ENCODE measurements around the gene WNK4. TPM values are rescaled to one million over a fixed set of nuclear protein-coding genes. Genes with fewer than 3 reads are reported as not detected.
A peak's percentile ranks its signal among the peaks of the same experiment; 100 is the strongest.
"Not testable (repeated sequence)": the region's sequence is repeated elsewhere in the genome, so short reads cannot be mapped to it uniquely, and the experiment has no call there.

WNK4 gene
- 0.58 and 0.73 TPM in 2 replicates for total RNA-seq
- long read RNA-seq: 0 reads

DNA sequence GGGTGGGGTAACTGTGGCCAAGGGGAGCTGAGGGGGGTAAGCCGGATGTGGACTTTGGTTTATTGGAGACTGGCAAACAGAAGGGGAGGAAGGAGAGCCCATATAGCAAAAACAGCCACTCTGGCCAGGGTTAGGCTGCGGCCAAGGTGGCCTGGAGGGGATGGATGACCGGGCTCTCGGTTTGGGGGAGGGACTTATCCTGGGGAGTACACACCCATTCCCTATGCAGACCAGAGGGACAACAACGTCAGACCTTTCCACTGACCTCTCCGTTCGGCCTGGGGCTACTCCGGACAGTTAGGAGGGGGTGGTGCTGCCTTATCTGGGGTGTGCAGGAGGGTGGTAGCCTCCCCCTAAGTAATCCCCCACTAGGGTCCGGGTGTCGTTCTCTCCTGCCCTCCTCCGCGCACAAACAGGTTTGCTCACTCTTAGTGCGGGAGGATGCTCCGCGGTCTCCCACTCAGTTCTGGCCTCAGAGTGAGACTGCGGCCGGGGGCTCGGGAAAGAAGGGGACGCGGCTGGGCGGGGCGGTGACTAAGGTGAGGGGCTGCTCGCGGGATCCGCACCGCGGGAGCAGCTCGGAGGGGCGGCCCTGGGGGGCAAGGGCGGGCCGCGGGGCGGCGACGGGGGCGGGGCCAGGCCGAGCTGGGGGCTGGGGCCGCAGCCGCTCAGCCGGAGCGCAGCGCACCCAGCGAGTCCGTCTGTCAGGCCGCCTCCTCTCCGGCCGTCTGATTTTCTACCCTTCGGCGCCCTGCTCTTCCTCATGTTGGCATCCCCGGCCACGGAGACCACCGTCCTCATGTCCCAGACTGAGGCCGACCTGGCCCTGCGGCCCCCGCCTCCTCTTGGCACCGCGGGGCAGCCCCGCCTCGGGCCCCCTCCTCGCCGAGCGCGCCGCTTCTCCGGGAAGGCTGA is at the start of gene WNK4:
Gene WNK4, plus strand, starts transcription at position 675 of the 915 bp plus-strand sequence. Its CDS starts 89 bp downstream, at position 764.
- Mint-ChIP-seq H3K27me3 (ENCODE audit: low read depth) (peaks cover 50% of the 10 kb centered on the region), H3K36me3 (ENCODE audit: low read depth) (no peaks in the 10 kb centered on the region), H3K4me3 (peak within 1 kb of the TSS; percentile 77), H3K27ac (ENCODE audit: unreplicated experiment) (no peak within 1 kb of the TSS), H3K4me1 (peaks cover 12% of the 10 kb centered on the region), H3K9me3 (no peaks in the 10 kb centered on the region)
- TF ChIP-seq, protein P1, sequence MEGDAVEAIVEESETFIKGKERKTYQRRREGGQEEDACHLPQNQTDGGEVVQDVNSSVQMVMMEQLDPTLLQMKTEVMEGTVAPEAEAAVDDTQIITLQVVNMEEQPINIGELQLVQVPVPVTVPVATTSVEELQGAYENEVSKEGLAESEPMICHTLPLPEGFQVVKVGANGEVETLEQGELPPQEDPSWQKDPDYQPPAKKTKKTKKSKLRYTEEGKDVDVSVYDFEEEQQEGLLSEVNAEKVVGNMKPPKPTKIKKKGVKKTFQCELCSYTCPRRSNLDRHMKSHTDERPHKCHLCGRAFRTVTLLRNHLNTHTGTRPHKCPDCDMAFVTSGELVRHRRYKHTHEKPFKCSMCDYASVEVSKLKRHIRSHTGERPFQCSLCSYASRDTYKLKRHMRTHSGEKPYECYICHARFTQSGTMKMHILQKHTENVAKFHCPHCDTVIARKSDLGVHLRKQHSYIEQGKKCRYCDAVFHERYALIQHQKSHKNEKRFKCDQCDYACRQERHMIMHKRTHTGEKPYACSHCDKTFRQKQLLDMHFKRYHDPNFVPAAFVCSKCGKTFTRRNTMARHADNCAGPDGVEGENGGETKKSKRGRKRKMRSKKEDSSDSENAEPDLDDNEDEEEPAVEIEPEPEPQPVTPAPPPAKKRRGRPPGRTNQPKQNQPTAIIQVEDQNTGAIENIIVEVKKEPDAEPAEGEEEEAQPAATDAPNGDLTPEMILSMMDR (conservative IDR thresholded peaks at IDR 0.05): no peak
- DNase-seq (ENCODE audit: low read depth, low spot score): peak; percentile 13

DNA sequence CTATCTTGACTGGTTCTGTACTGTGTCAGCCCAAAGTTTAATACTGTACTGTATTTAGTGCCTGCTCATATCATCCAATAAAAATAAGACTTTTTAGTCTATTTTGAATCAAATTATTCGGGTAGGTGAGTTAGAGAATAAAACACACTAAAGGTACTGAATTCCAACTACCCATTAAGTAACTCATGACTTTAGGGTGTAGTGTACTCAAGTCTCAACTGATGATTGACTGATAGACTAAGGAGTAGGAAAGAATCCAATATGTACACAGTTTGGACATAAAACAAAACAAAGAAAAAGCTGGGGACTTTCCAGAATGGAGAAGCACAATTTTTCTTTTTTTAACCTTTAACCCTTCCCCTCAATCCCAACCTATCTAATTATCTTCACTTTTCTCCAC is 39.7 kb upstream of the WNK4 start:
- Mint-ChIP-seq H3K27ac (ENCODE audit: unreplicated experiment) (no peak overlapping the region), H3K9me3 (no peaks in the 10 kb centered on the region), H3K4me1 (peaks cover 9% of the 10 kb centered on the region), H3K27me3 (ENCODE audit: low read depth) (peaks cover 5% of the 10 kb centered on the region), H3K4me3 (no peak overlapping the region), H3K36me3 (ENCODE audit: low read depth) (peaks cover 2% of the 10 kb centered on the region)
- TF ChIP-seq, protein P1 (conservative IDR thresholded peaks at IDR 0.05): no peak
- no peak for DNase-seq (ENCODE audit: low read depth, low spot score)

DNA sequence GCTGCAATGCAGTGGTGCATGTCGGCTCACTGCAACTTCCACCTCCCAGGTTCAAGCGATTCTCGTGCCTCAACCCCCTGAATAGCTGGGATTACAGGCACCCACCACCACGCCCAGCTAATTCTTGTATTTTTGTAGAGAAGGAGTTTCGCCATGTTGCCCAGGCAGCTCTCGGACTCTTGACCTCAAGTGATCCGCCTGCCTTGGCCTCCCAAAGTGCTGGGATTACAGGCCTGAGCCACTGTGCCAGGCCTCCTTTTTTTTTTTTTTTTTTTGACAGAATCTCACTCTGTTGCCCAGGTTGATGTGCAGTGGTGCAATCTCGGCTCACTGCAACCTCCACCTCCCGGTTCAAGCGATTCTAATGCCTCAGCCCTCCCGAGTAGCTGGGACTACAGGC is 37.5 kb upstream of the WNK4 start:
- peaks cover 13% of the 10 kb centered on the region for H3K27me3 Mint-ChIP-seq (ENCODE audit: low read depth)
- H3K4me1 Mint-ChIP-seq: not testable (repeated sequence)

DNA sequence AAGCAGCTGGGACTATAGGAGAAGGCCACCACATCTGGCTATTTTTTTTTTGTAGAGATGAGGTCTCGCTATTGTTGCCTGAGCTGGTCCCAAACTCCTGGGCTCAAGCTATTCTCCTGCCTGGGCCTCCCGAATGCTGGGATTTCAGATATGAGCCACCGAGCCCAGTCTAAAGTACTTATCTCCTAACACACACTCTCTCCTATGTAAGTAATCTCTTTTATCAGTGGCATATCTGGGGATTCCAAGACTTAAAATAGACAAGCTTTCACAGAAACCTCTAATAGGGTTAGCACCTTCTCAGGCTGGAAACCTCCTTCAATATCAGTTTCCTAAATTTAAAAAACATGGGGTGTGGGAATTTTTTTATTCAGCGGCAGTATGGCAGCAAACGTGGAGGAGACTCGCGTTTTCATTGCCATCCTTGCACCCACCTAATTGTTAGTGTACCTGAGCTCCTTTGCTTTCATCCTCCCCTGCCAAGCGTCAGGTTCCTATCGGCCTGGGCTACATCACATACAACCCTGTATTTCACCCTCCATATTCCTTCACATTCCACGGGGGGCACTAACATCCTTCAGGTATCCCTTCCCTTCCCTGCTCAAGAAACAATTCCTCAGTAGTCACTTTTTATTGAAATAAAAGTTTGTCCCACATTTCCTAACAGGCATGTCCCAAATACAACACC is 36.7 kb upstream of the WNK4 start:
- no peak for DNase-seq (ENCODE audit: low read depth, low spot score)
- H3K27me3 Mint-ChIP-seq (ENCODE audit: low read depth): peaks cover 15% of the 10 kb centered on the region
- H3K9me3 Mint-ChIP-seq: no peaks in the 10 kb centered on the region
- peak overlapping the region; percentile 96 for H3K4me3 Mint-ChIP-seq
- peaks cover 2% of the 10 kb centered on the region for H3K36me3 Mint-ChIP-seq (ENCODE audit: low read depth)
- H3K27ac Mint-ChIP-seq (ENCODE audit: unreplicated experiment): peak overlapping the region; percentile 99
- H3K4me1 Mint-ChIP-seq: peaks cover 9% of the 10 kb centered on the region
- TF ChIP-seq, protein P1 (conservative IDR thresholded peaks at IDR 0.05): peak; percentile 26

More for the DNA sequence above, 37.5 kb upstream of the WNK4 start:
- DNase-seq (ENCODE audit: low read depth, low spot score); H3K9me3 Mint-ChIP-seq; H3K36me3 Mint-ChIP-seq (ENCODE audit: low read depth); H3K27ac Mint-ChIP-seq (ENCODE audit: unreplicated experiment): not testable (repeated sequence)
- peak overlapping the region; percentile 70 for H3K4me3 Mint-ChIP-seq

DNA sequence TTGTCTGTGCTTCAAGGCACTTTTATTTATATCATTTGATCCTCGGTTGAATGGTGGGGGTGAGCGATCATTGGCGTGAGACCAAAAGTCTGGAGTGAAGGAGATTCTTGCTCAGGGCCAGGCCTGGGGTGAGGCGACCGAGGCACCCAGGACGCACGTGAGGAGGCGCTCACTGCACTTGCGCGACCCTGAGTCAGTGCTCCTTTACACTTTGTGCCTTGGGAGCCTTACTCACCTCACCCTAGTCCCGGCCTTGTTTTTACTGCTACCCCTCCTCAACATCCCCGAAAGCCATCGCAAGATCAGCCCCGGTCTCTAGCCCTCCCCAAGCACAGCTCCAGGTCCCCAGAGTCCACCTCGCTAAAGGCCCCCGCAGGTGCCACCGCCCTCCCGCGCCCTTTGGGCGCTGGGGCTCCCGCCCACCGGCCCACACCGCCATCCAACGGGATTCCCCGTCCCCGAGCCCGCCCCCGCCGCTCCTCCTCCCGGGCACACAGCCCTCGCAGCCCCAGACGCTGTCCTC is 36.1 kb upstream of the WNK4 start:
- peaks cover 15% of the 10 kb centered on the region for H3K27me3 Mint-ChIP-seq (ENCODE audit: low read depth)

More for the DNA sequence above, 36.1 kb upstream of the WNK4 start:
- Mint-ChIP-seq H3K9me3 (no peaks in the 10 kb centered on the region), H3K27ac (ENCODE audit: unreplicated experiment) (peak overlapping the region; percentile 99), H3K36me3 (ENCODE audit: low read depth) (peaks cover 2% of the 10 kb centered on the region), H3K4me3 (peak overlapping the region; percentile 96), H3K4me1 (peaks cover 9% of the 10 kb centered on the region)
- TF ChIP-seq, protein P1 (conservative IDR thresholded peaks at IDR 0.05): peak; percentile 3
- no peak for DNase-seq (ENCODE audit: low read depth, low spot score)

Measured in neural crest cell (in vitro differentiated cells).